Subcutaneous adipose tissue (tissue), 4 donors: ENCODE measurements around the gene NAV2. TPM values are rescaled to one million over a fixed set of nuclear protein-coding genes. Genes with fewer than 3 reads are reported as not detected.

Experiments used
- total RNA-seq, 4 donors: library from RNA; depleted of rRNA; stranded (reverse); fragments of >200 nt; gene quantifications; one replicate each; pipeline ENCODE4 v1.1.0, GENCODE V29; 2016
- TF ChIP-seq, protein P1 (sequence below): fragments of 450-650 bp; IDR thresholded peaks from one replicate; pipeline ENCODE4 v1.5.1; 2016; ENCODE audit warnings: low read depth, mild to moderate bottlenecking, control low read depth, antibody characterized with exemption, moderate library complexity

Gene NAV2
- total RNA-seq, 4 donors from 2014 or later = 13.6 to 31.5 (median 27.8) TPM

DNA sequence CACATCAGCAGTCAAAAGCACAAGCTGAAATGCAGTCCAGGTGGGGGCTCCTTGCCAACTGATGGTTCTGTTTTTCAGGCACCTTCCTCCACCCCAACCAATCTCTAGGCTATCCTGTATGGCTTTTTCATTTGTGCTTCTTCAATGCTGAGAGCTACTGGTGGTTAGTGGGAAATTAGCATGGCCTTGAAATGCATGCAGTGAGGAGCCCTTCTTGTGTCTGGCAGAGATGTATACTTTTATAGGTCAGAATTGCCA is 167.4 kb downstream of the NAV2 start:
- TF ChIP-seq, protein P1, sequence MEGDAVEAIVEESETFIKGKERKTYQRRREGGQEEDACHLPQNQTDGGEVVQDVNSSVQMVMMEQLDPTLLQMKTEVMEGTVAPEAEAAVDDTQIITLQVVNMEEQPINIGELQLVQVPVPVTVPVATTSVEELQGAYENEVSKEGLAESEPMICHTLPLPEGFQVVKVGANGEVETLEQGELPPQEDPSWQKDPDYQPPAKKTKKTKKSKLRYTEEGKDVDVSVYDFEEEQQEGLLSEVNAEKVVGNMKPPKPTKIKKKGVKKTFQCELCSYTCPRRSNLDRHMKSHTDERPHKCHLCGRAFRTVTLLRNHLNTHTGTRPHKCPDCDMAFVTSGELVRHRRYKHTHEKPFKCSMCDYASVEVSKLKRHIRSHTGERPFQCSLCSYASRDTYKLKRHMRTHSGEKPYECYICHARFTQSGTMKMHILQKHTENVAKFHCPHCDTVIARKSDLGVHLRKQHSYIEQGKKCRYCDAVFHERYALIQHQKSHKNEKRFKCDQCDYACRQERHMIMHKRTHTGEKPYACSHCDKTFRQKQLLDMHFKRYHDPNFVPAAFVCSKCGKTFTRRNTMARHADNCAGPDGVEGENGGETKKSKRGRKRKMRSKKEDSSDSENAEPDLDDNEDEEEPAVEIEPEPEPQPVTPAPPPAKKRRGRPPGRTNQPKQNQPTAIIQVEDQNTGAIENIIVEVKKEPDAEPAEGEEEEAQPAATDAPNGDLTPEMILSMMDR = no peak

GRCh38 chr11:19881177-19881576 is 168.5 kb downstream of the NAV2 start:
- TF ChIP-seq, protein P1 = no peak

DNA sequence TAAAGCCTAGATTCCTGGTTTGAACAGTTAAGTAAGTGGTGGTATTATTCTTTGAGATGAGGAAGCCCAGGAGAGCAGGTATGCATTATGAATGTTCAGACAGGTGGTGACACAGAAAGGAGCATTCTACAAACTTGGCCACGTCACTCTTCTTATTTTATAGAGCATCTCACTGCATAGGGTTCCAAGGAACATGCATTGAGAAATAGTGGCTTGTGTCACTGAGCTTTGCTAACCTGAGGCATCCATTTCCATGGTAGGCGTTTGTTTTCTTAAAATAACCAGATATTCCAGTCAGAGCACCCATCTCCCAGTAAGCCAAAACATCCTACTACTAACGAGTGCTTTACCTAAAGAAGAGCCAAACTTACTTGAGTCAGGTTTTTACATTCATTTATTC is 169.7 kb downstream of the NAV2 start:
- TF ChIP-seq, protein P1 = no peak

- TF ChIP-seq, protein P1 = no peak
These were observed 173.9 kb downstream of the NAV2 start for GRCh38 chr11:19886498-19886897.

DNA sequence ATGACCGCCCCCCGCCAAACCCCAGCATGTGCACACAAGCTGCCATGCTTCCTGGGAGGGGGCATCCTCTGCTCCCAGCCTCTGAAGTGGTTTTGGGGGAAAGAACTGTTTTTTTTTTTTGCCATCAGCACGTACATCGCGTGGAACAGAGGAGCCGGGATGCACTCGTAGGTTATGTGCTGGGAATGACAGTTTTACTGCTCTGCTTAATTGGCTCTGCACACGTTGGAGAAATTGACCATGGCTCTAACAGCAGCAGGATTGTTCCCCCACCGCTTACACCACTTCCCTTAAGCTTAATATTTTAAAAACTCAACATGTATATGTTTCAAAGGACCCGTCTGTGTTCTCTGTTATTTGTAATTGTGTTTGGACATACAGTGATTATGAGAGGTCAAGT is 175.2 kb downstream of the NAV2 start:
- TF ChIP-seq, protein P1 = no peak

DNA sequence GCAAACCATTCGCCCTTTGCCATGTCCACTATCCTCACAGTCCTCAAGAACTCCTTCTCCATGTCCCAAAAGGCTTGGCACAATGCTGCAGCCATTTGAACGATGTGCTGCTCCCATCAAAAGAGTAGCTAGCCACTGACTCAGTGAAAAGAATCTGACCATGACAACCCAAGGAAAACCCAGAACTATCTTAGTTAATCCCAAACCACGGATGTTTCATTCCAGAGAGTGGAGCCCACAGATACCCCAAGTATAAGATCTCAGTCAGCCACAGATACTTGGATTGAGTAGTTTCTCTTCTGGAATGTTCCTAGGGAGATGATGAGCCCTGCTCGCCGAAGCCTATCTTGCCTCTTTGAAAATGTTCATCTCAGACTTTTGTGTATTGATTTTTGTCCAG is 176.9 kb downstream of the NAV2 start:
- TF ChIP-seq, protein P1 = no peak

GRCh38 chr11:19890308-19890707 is 177.7 kb downstream of the NAV2 start:
- TF ChIP-seq, protein P1 = no peak

- TF ChIP-seq, protein P1 = no peak
These were observed 178.4 kb downstream of the NAV2 start for GRCh38 chr11:19891022-19891421.
